Mesendoderm (in vitro differentiated cells): ENCODE data around the gene RIMKLA.
A peak's percentile ranks its signal among the peaks of the same experiment; 100 is the strongest.

ENCODE experiments used
- DNase-seq: peaks from one replicate; pipeline ENCODE4 v3.0.0; 2013
- H2AK5ac ChIP-seq: 2 replicates; pipeline ENCODE4 v1.6.1; 2013; ENCODE audit warnings: low read length, inconsistent platforms
- H2BK120ac ChIP-seq: 2 replicates; pipeline ENCODE4 v1.6.1; 2013; ENCODE audit warnings: low read depth, mild to moderate bottlenecking, low read length, moderate library complexity, mixed read lengths
- H2BK15ac ChIP-seq: replicated peaks from 2 replicates; pipeline ENCODE4 v1.6.1; 2013; ENCODE audit warnings: low read depth, mild to moderate bottlenecking, moderate library complexity
- H2BK5ac ChIP-seq: 2 replicates; pipeline ENCODE4 v1.6.1; 2013; ENCODE audit warnings: low read length, inconsistent platforms
- H3K18ac ChIP-seq: 2 replicates; pipeline ENCODE4 v1.6.1; 2013; ENCODE audit warnings: mild to moderate bottlenecking, low read length, mixed read lengths
- H3K23ac ChIP-seq: one replicate; pipeline ENCODE4 v1.6.1; 2013; ENCODE audit warnings: low read length
- H3K27ac ChIP-seq: 2 replicates; pipeline ENCODE4 v1.5.1; 2013; ENCODE audit warnings: low read depth, mild to moderate bottlenecking, inconsistent platforms, low read length, moderate library complexity
- H3K27me3 ChIP-seq: 2 replicates; pipeline ENCODE4 v1.6.1; 2013; ENCODE audit warnings: low read length, control low read depth, mild to moderate bottlenecking, inconsistent platforms; ENCODE audit not compliant: insufficient read depth, poor library complexity
- H3K36me3 ChIP-seq: 2 replicates; pipeline ENCODE4 v1.6.1; 2013; ENCODE audit warnings: low read length, inconsistent platforms; ENCODE audit not compliant: control insufficient read depth, insufficient read depth
- H3K4ac ChIP-seq: one replicate; pipeline ENCODE4 v1.6.1; 2013; ENCODE audit warnings: low read depth, mild to moderate bottlenecking, low read length, moderate library complexity
- H3K4me1 ChIP-seq: 2 replicates; pipeline ENCODE4 v1.6.1; 2013; ENCODE audit warnings: low read depth, low read length, inconsistent platforms; ENCODE audit not compliant: control insufficient read depth
- H3K4me2 ChIP-seq: 2 replicates; pipeline ENCODE4 v1.6.1; 2013; ENCODE audit warnings: low read length
- H3K4me3 ChIP-seq: 2 replicates; pipeline ENCODE4 v1.5.1; 2013; ENCODE audit warnings: mild to moderate bottlenecking, low read length
- H3K56ac ChIP-seq: one replicate; pipeline ENCODE4 v1.6.1; 2013; ENCODE audit warnings: low read length
- H3K79me1 ChIP-seq: 2 replicates; pipeline ENCODE4 v1.6.1; 2013; ENCODE audit warnings: low read length, inconsistent platforms
- H3K79me2 ChIP-seq: 2 replicates; pipeline ENCODE4 v1.6.1; 2013; ENCODE audit warnings: mild to moderate bottlenecking, low read length; ENCODE audit not compliant: control insufficient read depth, insufficient read depth
- H3K9ac ChIP-seq: 2 replicates; pipeline ENCODE4 v1.6.1; 2013; ENCODE audit warnings: low read length, inconsistent platforms
- H4K5ac ChIP-seq: one replicate; pipeline ENCODE4 v1.6.1; 2013; ENCODE audit warnings: low read length
- H4K8ac ChIP-seq: one replicate; pipeline ENCODE4 v1.6.1; 2013; ENCODE audit warnings: low read depth, mild to moderate bottlenecking, control low read depth, low read length, moderate library complexity
- WGBS: extraction: QIAGEN DNeasy Blood & Tissue Kit; methylation state at CpG from one replicate; pipeline ENCODE4 v1.1.7; 2013; ENCODE audit warnings: low lambda C conversion rate, missing lambda C conversion rate; ENCODE audit not compliant: insufficient coverage; ENCODE audit errors: extremely low coverage; 5-methylcytosine and 5-hydroxymethylcytosine counted together

The RIMKLA gene

GRCh38 chr1:42453386-42453785 is 72.8 kb downstream of the RIMKLA start:
- Histone ChIP-seq H3K9ac (no peak overlapping the region), H3K4ac (no peak overlapping the region), H4K8ac (no peak overlapping the region), H3K27me3 (no peaks in the 10 kb centered on the region), H2BK15ac (no peak overlapping the region), H2BK5ac (no peak overlapping the region), H3K4me1 (peaks cover 3% of the 10 kb centered on the region), H3K18ac (no peak overlapping the region), H3K23ac (no peak overlapping the region), H3K36me3 (no peaks in the 10 kb centered on the region), H2BK120ac (no peak overlapping the region), H3K79me2 (no peaks in the 10 kb centered on the region), H3K56ac (no peak overlapping the region), H3K4me2 (no peak overlapping the region), H2AK5ac (no peak overlapping the region), H3K79me1 (peaks cover 2% of the 10 kb centered on the region), H4K5ac (no peak overlapping the region), H3K27ac (no peak overlapping the region), H3K4me3 (no peak overlapping the region)
- DNase-seq: no peak
- no CpG with 5 or more reads among the region's 4 CpGs for WGBS

GRCh38 chr1:42454403-42454802 is 73.8 kb downstream of the RIMKLA start:
- H3K27ac ChIP-seq: no peak overlapping the region
- peak; percentile 25 for DNase-seq
- no peak overlapping the region for H3K4ac ChIP-seq
- peaks cover 2% of the 10 kb centered on the region for H3K79me1 ChIP-seq
- H3K36me3 ChIP-seq: no peaks in the 10 kb centered on the region
- no peak overlapping the region for H3K18ac ChIP-seq
- H4K8ac ChIP-seq: no peak overlapping the region
- no peak overlapping the region for H3K9ac ChIP-seq
- H4K5ac ChIP-seq: no peak overlapping the region
- no peaks in the 10 kb centered on the region for H3K27me3 ChIP-seq
- H2BK120ac ChIP-seq: no peak overlapping the region
- WGBS: no CpG with 5 or more reads among the region's 5 CpGs
- H3K4me1 ChIP-seq: peaks cover 3% of the 10 kb centered on the region
- no peak overlapping the region for H3K4me2 ChIP-seq
- no peak overlapping the region for H2BK5ac ChIP-seq
- no peak overlapping the region for H3K56ac ChIP-seq
- no peak overlapping the region for H2BK15ac ChIP-seq
- no peaks in the 10 kb centered on the region for H3K79me2 ChIP-seq
- H3K4me3 ChIP-seq: no peak overlapping the region
- H2AK5ac ChIP-seq: no peak overlapping the region
- no peak overlapping the region for H3K23ac ChIP-seq

- Histone ChIP-seq H3K18ac (peak within 1 kb of the TSS; percentile 82), H4K5ac (peak within 1 kb of the TSS; percentile 65), H3K79me1 (peaks cover 2% of the 10 kb centered on the region), H3K4me2 (peak within 1 kb of the TSS; percentile 97), H3K4me1 (peaks cover 3% of the 10 kb centered on the region), H2BK15ac (no peak within 1 kb of the TSS), H3K56ac (peak within 1 kb of the TSS; percentile 99), H3K4me3 (peak within 1 kb of the TSS; percentile 83), H3K36me3 (no peaks in the 10 kb centered on the region), H2AK5ac (no peak within 1 kb of the TSS), H4K8ac (peak within 1 kb of the TSS; percentile 83), H2BK5ac (peak within 1 kb of the TSS; percentile 80), H3K27ac (peak within 1 kb of the TSS; percentile 84), H3K9ac (peak within 1 kb of the TSS; percentile 94), H2BK120ac (no peak within 1 kb of the TSS), H3K79me2 (no peaks in the 10 kb centered on the region), H3K27me3 (no peaks in the 10 kb centered on the region), H3K23ac (peak within 1 kb of the TSS; percentile 66), H3K4ac (peak within 1 kb of the TSS; percentile 64)
- no CpG with 5 or more reads among the region's 66 CpGs for WGBS
- DNase-seq: peak; percentile 94
Observed at GRCh38 chr1:42456010-42456753, 75.6 kb downstream of the RIMKLA start, which contains the start of the genes PPCS and ZMYND12. Gene PPCS (plus strand): TSS chr1:42456543. CDS start chr1:42456566, 23 bp downstream. Gene ZMYND12 (minus strand): TSS chr1:42456022. CDS start chr1:42455997, 25 bp downstream.

- peak overlapping the region; percentile 94 for H3K9ac ChIP-seq
- peak; percentile 84 for DNase-seq
- H3K56ac ChIP-seq: peak overlapping the region; percentile 99
Observed at GRCh38 chr1:42456754-42457089, 76.1 kb downstream of the RIMKLA start.

GRCh38 chr1:42461196-42461595 is 80.6 kb downstream of the RIMKLA start:
- Histone ChIP-seq H3K23ac (no peak overlapping the region), H2BK5ac (no peak overlapping the region), H3K9ac (no peak overlapping the region), H3K27ac (no peak overlapping the region), H3K79me2 (no peaks in the 10 kb centered on the region), H3K4me2 (no peak overlapping the region), H4K8ac (no peak overlapping the region), H3K4ac (no peak overlapping the region), H3K56ac (no peak overlapping the region), H3K4me3 (no peak overlapping the region), H2BK120ac (no peak overlapping the region), H2BK15ac (no peak overlapping the region), H3K4me1 (no peaks in the 10 kb centered on the region), H3K18ac (no peak overlapping the region), H3K36me3 (no peaks in the 10 kb centered on the region), H2AK5ac (no peak overlapping the region), H3K79me1 (peaks cover 2% of the 10 kb centered on the region), H3K27me3 (no peaks in the 10 kb centered on the region), H4K5ac (no peak overlapping the region)
- WGBS: no CpG with 5 or more reads among the region's 2 CpGs
- DNase-seq: no peak

More at GRCh38 chr1:42456754-42457089, 76.1 kb downstream of the RIMKLA start:
- no CpG with 5 or more reads among the region's 23 CpGs for WGBS
- Histone ChIP-seq H4K8ac (peak overlapping the region; percentile 83), H3K18ac (peak overlapping the region; percentile 82), H3K4me2 (peak overlapping the region; percentile 44), H3K4me3 (peak overlapping the region; percentile 83), H2BK15ac (no peak overlapping the region), H3K23ac (peak overlapping the region; percentile 66), H3K36me3 (no peaks in the 10 kb centered on the region), H3K27me3 (no peaks in the 10 kb centered on the region), H3K27ac (peak overlapping the region; percentile 84), H3K79me2 (no peaks in the 10 kb centered on the region), H3K79me1 (peaks cover 2% of the 10 kb centered on the region), H3K4me1 (peaks cover 3% of the 10 kb centered on the region), H2BK120ac (no peak overlapping the region), H2BK5ac (no peak overlapping the region), H2AK5ac (no peak overlapping the region), H4K5ac (no peak overlapping the region), H3K4ac (peak overlapping the region; percentile 64)
